GM10266 (cell line): Measurements from ENCODE around the gene GPD1L.
"Not testable (repeated sequence)": the region's sequence is repeated elsewhere in the genome, so short reads cannot be mapped to it uniquely, and the experiment has no call there.

Source experiments
- DNase-seq: peaks from one replicate; pipeline ENCODE4 v3.0.0; 2012; ENCODE audit errors: extremely low spot score
- CTCF ChIP-seq: IDR thresholded peaks from 2 replicates; pipeline ENCODE4 v1.5.1; 2012; ENCODE audit warnings: mild to moderate bottlenecking, low read depth; ENCODE audit not compliant: control insufficient read depth, insufficient read depth; ENCODE audit errors: missing control alignments

Gene GPD1L

DNA sequence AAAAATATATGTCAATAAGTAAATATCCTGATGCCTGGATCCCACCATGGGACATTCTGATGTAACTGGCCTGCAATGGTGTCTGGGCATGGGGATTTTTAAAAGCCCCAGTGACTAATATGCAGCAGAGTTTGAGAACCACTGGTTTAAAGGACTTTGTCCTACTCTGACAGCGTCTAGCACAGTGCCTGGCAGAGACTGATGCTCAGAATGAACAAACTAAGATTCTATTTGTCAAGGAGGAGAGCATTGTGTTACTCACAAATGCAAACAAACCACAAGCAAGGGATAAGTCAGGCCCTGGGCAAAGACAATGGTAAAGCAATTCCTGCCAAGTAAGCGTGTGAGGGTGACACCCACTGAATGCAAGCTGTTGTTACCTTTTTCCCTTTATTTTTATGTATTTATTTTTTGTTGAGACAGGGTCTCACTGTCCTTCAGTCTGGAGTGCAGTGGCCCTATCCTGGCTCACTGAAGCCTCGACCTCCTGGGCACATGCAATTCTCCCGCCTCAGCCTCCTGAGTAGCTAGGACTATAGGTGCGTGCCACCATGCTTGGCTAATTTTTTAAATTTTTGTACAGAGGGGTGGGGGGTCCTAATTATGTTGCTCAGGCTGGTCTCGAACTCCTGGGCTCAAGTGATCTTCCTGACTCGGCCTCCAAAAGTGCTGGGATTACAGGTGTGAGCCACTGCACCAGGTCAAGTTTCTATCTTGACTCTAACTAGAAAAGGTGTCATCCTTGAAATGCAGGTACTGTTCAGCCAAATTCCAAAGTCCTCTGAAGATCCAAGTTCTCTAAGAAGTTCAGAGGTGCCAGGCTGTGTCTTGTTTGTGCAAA, 909 bp upstream of the GPD1L start:
- TF ChIP-seq CTCF = no peak
- no peak for DNase-seq

- no peak for DNase-seq
- TF ChIP-seq CTCF = no peak
Observed at GRCh38 chr3:32106929-32107362, 526 bp downstream of the GPD1L start.

- DNase-seq = not testable (repeated sequence)
Observed at GRCh38 chr3:32108224-32108623, 1.8 kb downstream of the GPD1L start.

GRCh38 chr3:32109256-32109655, 2.8 kb downstream of the GPD1L start:
- no peak for TF ChIP-seq CTCF
- DNase-seq = no peak

GRCh38 chr3:32110233-32110760, 3.9 kb downstream of the GPD1L start:
- TF ChIP-seq CTCF = no peak

GRCh38 chr3:32111560-32111959, 5.1 kb downstream of the GPD1L start:
- DNase-seq = no peak
- TF ChIP-seq CTCF = no peak

More at GRCh38 chr3:32110233-32110760, 3.9 kb downstream of the GPD1L start:
- DNase-seq = no peak

DNA sequence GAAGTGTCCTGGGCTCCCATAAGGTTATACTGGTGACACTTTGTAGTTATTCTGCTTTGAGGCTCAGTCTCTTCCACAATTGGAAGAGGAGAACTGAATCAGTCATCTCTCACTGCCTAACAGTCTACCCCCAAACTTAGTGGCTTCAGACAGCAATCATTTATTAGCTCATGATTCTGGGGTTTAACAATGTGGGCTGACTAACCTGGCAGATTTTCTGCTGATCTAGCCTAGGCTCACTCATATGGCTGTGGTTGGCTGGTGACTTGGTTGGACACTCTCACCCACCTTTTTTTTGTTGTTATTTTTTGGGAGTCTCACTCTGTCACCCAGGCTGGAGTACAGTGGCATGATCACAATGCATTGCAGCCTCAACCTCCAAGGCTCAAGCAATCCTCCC, 7.1 kb downstream of the GPD1L start:
- TF ChIP-seq CTCF = no peak
- no peak for DNase-seq
